A549 (cell line): ENCODE results near the gene MAN2A2. TPM values are rescaled to one million over a fixed set of nuclear protein-coding genes. Genes with fewer than 3 reads are reported as not detected.

ENCODE experiments used
- ATAC-seq, 2 experiments: fragments of 200-7000 bp in 1 of 2; fragments of >200 bp in 1 of 2; cut with Nextera tagmentation in 1 of 2; cut with Tn5 transposase in 1 of 2; 3 replicates each; pipeline versions ENCODE4 v1.8.0 to v1.9.1; 2018 to 2020; ENCODE audit warnings: mild to moderate bottlenecking in 1 of 2, moderate library complexity in 1 of 2
- CTCF ChIA-PET: fragments of 300-600 bp; sonication (Branson Sonifier 250); formaldehyde crosslinking; extraction: SDS; loops from one replicate; lab custom pipeline; 2021; ENCODE audit warnings: antibody characterized with exemption, inconsistent platforms; lab: Yijun Ruan, JAX
- POLR2A ChIA-PET: fragments of 350-600 bp; formaldehyde crosslinking; extraction: SDS; loops from one replicate; lab custom pipeline; 2021; ENCODE audit warnings: antibody characterized with exemption, inconsistent platforms; lab: Yijun Ruan, JAX
- DNase-seq, 2 experiments: peaks; one replicate each; pipeline versions ENCODE4 v3.0.0 to v3.0.0-alpha.2; 2011 to 2016; ENCODE audit warnings: low read depth in 1 of 2, low spot score in 1 of 2
- FAIRE-seq: peaks from 2 replicates; lab custom pipeline; 2011; peaks lifted over from hg19 to GRCh38; lab: Jason Lieb, UNC
- H3K27ac ChIP-seq, 2 experiments: fragments of >200 bp; sonication (Bioruptor Twin); formaldehyde crosslinking; 3 replicates each; pipeline ENCODE4 v1.5.1; 2016 to 2017
- H3K4me1 ChIP-seq: fragments of >200 bp; sonication (Bioruptor Twin); formaldehyde crosslinking; 3 replicates; pipeline ENCODE4 v1.6.1; 2016
- H3K4me2 ChIP-seq: fragments of >200 bp; sonication (Bioruptor Twin); formaldehyde crosslinking; 3 replicates; pipeline ENCODE4 v1.6.1; 2016
- H3K4me3 ChIP-seq: fragments of >200 bp; sonication (Bioruptor Twin); formaldehyde crosslinking; 3 replicates; pipeline ENCODE4 v1.5.1; 2016
- H3K9me3 ChIP-seq: fragments of >200 bp; sonication (Bioruptor Twin); formaldehyde crosslinking; 3 replicates; pipeline ENCODE4 v1.6.1; 2016
- ATOH8 ChIP-seq: fragments of 250-450 bp; sonication (Bioruptor Pico); IDR thresholded peaks from 2 replicates; pipeline ENCODE4 v1.5.0; 2020; ENCODE audit warnings: low read depth, mild to moderate bottlenecking, moderate library complexity
- CBX2 ChIP-seq: fragments of 200-600 bp; sonication (generic); IDR thresholded peaks from 2 replicates; pipeline ENCODE4 v1.6.1; 2016; ENCODE audit warnings: low read depth, mild to moderate bottlenecking, borderline replicate concordance
- CBX8 ChIP-seq: fragments of 200-600 bp; sonication (generic); IDR thresholded peaks from 2 replicates; pipeline ENCODE4 v1.6.1; 2016
- CEBPB ChIP-seq, 2 experiments: fragments of >200 bp in 1 of 2; sonication (Bioruptor Twin) in 1 of 2; formaldehyde crosslinking in 1 of 2; IDR thresholded peaks; 2 replicates each; pipeline ENCODE4 v1.6.1; 2012 to 2016
- CHD4 ChIP-seq: fragments of 200-600 bp; sonication (generic); IDR thresholded peaks from 2 replicates; pipeline ENCODE4 v1.6.1; 2016; ENCODE audit warnings: antibody characterized with exemption, mild to moderate bottlenecking, borderline replicate concordance
- EHF ChIP-seq: fragments of 250-450 bp; sonication (Bioruptor Pico); IDR thresholded peaks from 2 replicates; pipeline ENCODE4 v1.5.0; 2020; ENCODE audit warnings: mild to moderate bottlenecking
- EHMT2 ChIP-seq: fragments of 200-600 bp; sonication (generic); IDR thresholded peaks from 2 replicates; pipeline ENCODE4 v1.6.1; 2016; ENCODE audit warnings: antibody characterized with exemption, low read depth, mild to moderate bottlenecking, moderate library complexity
- EP300 ChIP-seq, 2 experiments: fragments of >200 bp; sonication (Bioruptor Twin); formaldehyde crosslinking; IDR thresholded peaks; 2 replicates in 1 of 2; 3 replicates in 1 of 2; pipeline ENCODE4 v1.6.1; 2016 to 2017
- ESRRA ChIP-seq: fragments of 150-350 bp; IDR thresholded peaks from 2 replicates; pipeline ENCODE4 v1.6.1; 2014; ENCODE audit warnings: mild to moderate bottlenecking, low read length, borderline replicate concordance
- FOXS1 ChIP-seq: fragments of 250-450 bp; sonication (Bioruptor Pico); IDR thresholded peaks from 2 replicates; pipeline ENCODE4 v1.5.0; 2020; ENCODE audit warnings: mild to moderate bottlenecking, moderate library complexity
- GATA3 ChIP-seq: IDR thresholded peaks from 2 replicates; pipeline ENCODE4 v1.6.1; 2012; ENCODE audit warnings: borderline replicate concordance
- HOXA7 ChIP-seq: fragments of 250-450 bp; sonication (Bioruptor Pico); IDR thresholded peaks from 2 replicates; pipeline ENCODE4 v1.5.0; 2020; ENCODE audit warnings: mild to moderate bottlenecking, moderate library complexity
- HOXB13 ChIP-seq: fragments of 250-450 bp; sonication (Bioruptor Pico); IDR thresholded peaks from 2 replicates; pipeline ENCODE4 v1.5.0; 2020; ENCODE audit warnings: low read depth, mild to moderate bottlenecking, moderate library complexity
- JUNB ChIP-seq: fragments of >200 bp; sonication (Bioruptor Twin); formaldehyde crosslinking; IDR thresholded peaks from 2 replicates; pipeline ENCODE4 v1.6.1; 2016
- KDM1A ChIP-seq: fragments of 200-600 bp; sonication (generic); IDR thresholded peaks from 2 replicates; pipeline ENCODE4 v1.6.1; 2016; ENCODE audit warnings: low read depth, mild to moderate bottlenecking
- MAFK ChIP-seq: fragments of 450-650 bp; IDR thresholded peaks from 2 replicates; pipeline ENCODE4 v1.6.1; 2014; ENCODE audit not compliant: partially characterized antibody
- NFE2L2 ChIP-seq: fragments of 150-350 bp; conservative IDR thresholded peaks from 2 replicates; pipeline ENCODE4 v1.6.1; 2014; ENCODE audit warnings: low read length
- PBX3 ChIP-seq: IDR thresholded peaks from 2 replicates; pipeline ENCODE4 v1.6.1; 2012
- POLR2A ChIP-seq: IDR thresholded peaks from 2 replicates; pipeline ENCODE4 v1.6.1; 2012; ENCODE audit warnings: mild to moderate bottlenecking, low read length
- POLR2AphosphoS2 ChIP-seq: conservative IDR thresholded peaks from 2 replicates; pipeline ENCODE4 v1.6.1; 2012; ENCODE audit warnings: low read length, improper control_type of control experiment, inconsistent platforms
- RAD21 ChIP-seq, 2 experiments: fragments of >200 bp in 1 of 2; sonication (Bioruptor Twin) in 1 of 2; formaldehyde crosslinking in 1 of 2; IDR thresholded peaks in 1 of 2; conservative IDR thresholded peaks in 1 of 2; 2 replicates in 1 of 2; 3 replicates in 1 of 2; pipeline ENCODE4 v1.6.1; 2012 to 2018; ENCODE audit warnings: inconsistent platforms in 1 of 2
- RARB ChIP-seq: fragments of 250-450 bp; sonication (Bioruptor Pico); IDR thresholded peaks from 2 replicates; pipeline ENCODE4 v1.8.0; 2021; ENCODE audit warnings: mild to moderate bottlenecking, moderate library complexity
- RCOR1 ChIP-seq: fragments of 150-350 bp; IDR thresholded peaks from 2 replicates; pipeline ENCODE4 v1.6.1; 2014; ENCODE audit warnings: antibody characterized with exemption, low read length, low read depth
- REST ChIP-seq: fragments of 200-600 bp; sonication (generic); IDR thresholded peaks from 2 replicates; pipeline ENCODE4 v1.6.1; 2016; ENCODE audit warnings: antibody characterized with exemption, mild to moderate bottlenecking, moderate library complexity
- RNF2 ChIP-seq: fragments of 200-600 bp; sonication (generic); IDR thresholded peaks from 2 replicates; pipeline ENCODE4 v1.6.1; 2016; ENCODE audit warnings: low read depth, mild to moderate bottlenecking, antibody characterized with exemption, moderate library complexity, borderline replicate concordance
- USF2 ChIP-seq: fragments of 450-650 bp; IDR thresholded peaks from 2 replicates; pipeline ENCODE4 v1.6.1; 2014; ENCODE audit warnings: antibody characterized with exemption
- ZFP36 ChIP-seq: fragments of 450-650 bp; IDR thresholded peaks from 2 replicates; pipeline ENCODE4 v1.6.1; 2014; ENCODE audit warnings: borderline replicate concordance; ENCODE audit not compliant: partially characterized antibody
- ZSCAN20 ChIP-seq: fragments of 250-450 bp; sonication (Bioruptor Pico); IDR thresholded peaks from 2 replicates; pipeline ENCODE4 v1.8.0; 2022; ENCODE audit warnings: mild to moderate bottlenecking, moderate library complexity
- WGBS: methylation state at CpG from one replicate; pipeline ENCODE4 v1.1.6; 2017; ENCODE audit errors: missing lambda C conversion rate; 5-methylcytosine and 5-hydroxymethylcytosine counted together
- polyA plus RNA-seq, 4 experiments: library from polyadenylated mRNA; depleted of rRNA in 3 of 4; stranded (reverse); fragments of >200 nt; fragmentation: RNase III in 1 of 4; extraction: RNeasy Plus Mini Kit Qiagen cat#74134 plus additional on column Dnase treatment in 1 of 4; gene quantifications; 2 replicates in 3 of 4; 3 replicates in 1 of 4; pipeline ENCODE4 v1.2.3, GENCODE V29; 2011 to 2017

The MAN2A2 gene
- polyA plus RNA-seq, 2 of the 4 experiments (the other 2 are of a cell fraction) = 22.0 to 32.6 TPM

GRCh38 chr15:90901175-90902039, 1.7 kb upstream of the MAN2A2 start:
- FAIRE-seq = no peak
- peak overlapping the region; percentile 88 for H3K27ac ChIP-seq
- WGBS = 64% methylated on average over 14 of the region's 14 CpGs
- peak in 1 of 2 experiments; percentile 3; a peak in 2 of 6 replicates for ATAC-seq
- no peak for TF ChIP-seq ZFP36
- TF ChIP-seq CEBPB (IDR thresholded peaks at IDR 0.05) = no peak
- TF ChIP-seq JUNB = no peak
- TF ChIP-seq RCOR1 = no peak
- TF ChIP-seq, all 56 proteins: peak for 0
- ChIA-PET POLR2A (interaction anchor here (0.6 to 2.2 kb wide), 4 partner anchors 31 to 370 kb away, joined by 3 to 14 read pairs (median 6); partner anchors contain the start of gene HDDC3), CTCF (interaction anchor here (0.6 to 16.8 kb wide), 19 partner anchors 8 to 518 kb away, joined by 3 to 326 read pairs (median 6); partner anchors contain the start of genes FES, HDDC3 and UNC45A)
- Histone ChIP-seq H3K4me2 (peak overlapping the region; percentile 99), H3K4me3 (peak overlapping the region; percentile 81; the same call in 2 of the 3 replicates), H3K9me3 (no peaks in the 10 kb centered on the region), H3K4me1 (peaks cover 14% of the 10 kb centered on the region)
- DNase-seq = no peak

- DNase-seq = peak; percentile 88 to 99
- Histone ChIP-seq H3K4me2 (peak overlapping the region; percentile 99), H3K4me3 (peak overlapping the region; percentile 81), H3K4me1 (peaks cover 14% of the 10 kb centered on the region), H3K9me3 (no peaks in the 10 kb centered on the region), H3K27ac (peak overlapping the region; percentile 88)
- 3% methylated on average over 37 of the region's 71 CpGs for WGBS
- POLR2A ChIA-PET = interaction anchor here (0.6 to 2.2 kb wide), 8 partner anchors 28 to 514 kb away, joined by 3 to 14 read pairs (median 4); partner anchors contain the start of genes HDDC3 and IQGAP1
- ATAC-seq = peak; percentile 88 to 94
- peak; percentile 95 for FAIRE-seq
- CTCF ChIA-PET = interaction anchor here (0.6 to 16.8 kb wide), 34 partner anchors 9 to 550 kb away, joined by 3 to 326 read pairs (median 4); partner anchors contain the start of genes FES, FURIN, HDDC3 and UNC45A
- no peak for TF ChIP-seq RNF2
- no peak for TF ChIP-seq RCOR1
- TF ChIP-seq CHD4 = no peak
- peak; percentile 25 to 59; a peak in 4 of 5 replicates for TF ChIP-seq RAD21 (conservative IDR thresholded peaks at IDR 0.05 in 1 of 2, IDR thresholded peaks at IDR 0.05 in 1 of 2)
- TF ChIP-seq GATA3 = no peak; the same call in 1 of the 2 replicates
- TF ChIP-seq EHMT2 = no peak
- TF ChIP-seq MAFK = no peak
- no peak for TF ChIP-seq RARB (CRISPR knock-in tag)
- no peak for TF ChIP-seq HOXB13 (CRISPR knock-in tag)
- TF ChIP-seq CBX2 = no peak
- TF ChIP-seq USF2 = no peak
- no peak for TF ChIP-seq CBX8
- no peak for TF ChIP-seq HOXA7 (CRISPR knock-in tag)
- TF ChIP-seq POLR2AphosphoS2 = no peak
- no peak for TF ChIP-seq ATOH8 (CRISPR knock-in tag)
- no peak for TF ChIP-seq REST
- TF ChIP-seq PBX3 = no peak
- no peak for TF ChIP-seq EHF (CRISPR knock-in tag)
- no peak for TF ChIP-seq ZSCAN20 (CRISPR knock-in tag)
- TF ChIP-seq POLR2A = peak; percentile 91
- TF ChIP-seq EP300 (IDR thresholded peaks at IDR 0.05) = no peak
- TF ChIP-seq KDM1A = no peak
- TF ChIP-seq ESRRA = no peak
- TF ChIP-seq FOXS1 (CRISPR knock-in tag) = no peak
- TF ChIP-seq NFE2L2 = no peak
Observed at GRCh38 chr15:90902040-90902839, 862 bp upstream of the MAN2A2 start.
